Endothelial cell of umbilical vein (primary cell): ENCODE data around the gene ZFX. TPM values are rescaled to one million over a fixed set of nuclear protein-coding genes. Genes with fewer than 3 reads are reported as not detected.

Source experiments
- BruUV-seq: library from RNA; stranded (reverse); fragments of 400-500 nt; replicated peaks from 2 replicates; lab custom pipeline; 2021; lab: Mats Ljungman, UMichigan
- CTCF ChIA-PET: fragments of 300-600, 350-600 bp; sonication (Branson Sonifier 250); formaldehyde crosslinking; loops from one replicate; lab custom pipeline; 2021; ENCODE audit warnings: antibody characterized with exemption, inconsistent platforms; lab: Charles Lee
- POLR2A ChIA-PET: fragments of 300-600, 350-600 bp; sonication (Branson Sonifier 250); formaldehyde crosslinking; loops from one replicate; lab custom pipeline; 2021; ENCODE audit warnings: antibody characterized with exemption, inconsistent platforms; lab: Charles Lee
- DNase-seq: peaks from one replicate; pipeline ENCODE4 v3.0.0-alpha.2; 2011; ENCODE audit warnings: low read depth, low spot score
- FAIRE-seq: peaks from 2 replicates; lab custom pipeline; 2011; peaks lifted over from hg19 to GRCh38; lab: Jason Lieb, UNC
- H2AFZ ChIP-seq: 2 replicates; pipeline ENCODE4 v1.6.0; 2012; ENCODE audit warnings: low read depth, low read length, control low read depth, inconsistent platforms
- H3K27ac ChIP-seq: 2 replicates; pipeline ENCODE4 v1.5.1; 2011; ENCODE audit warnings: low read depth, mild to moderate bottlenecking, control low read depth, low read length, moderate library complexity; ENCODE audit not compliant: insufficient read depth
- H3K27me3 ChIP-seq, 2 experiments: 2 replicates each; pipeline versions ENCODE4 v1.6.0 to v1.6.1; 2011; ENCODE audit warnings: low read length in 2 of 2, mixed read lengths in 1 of 2; ENCODE audit not compliant: control insufficient read depth in 2 of 2, insufficient read depth in 2 of 2
- H3K36me3 ChIP-seq, 2 experiments: 2 replicates in 1 of 2; 3 replicates in 1 of 2; pipeline ENCODE4 v1.5.1; 2011; ENCODE audit warnings: low read length in 2 of 2, mild to moderate bottlenecking in 1 of 2, moderate library complexity in 1 of 2; ENCODE audit not compliant: control insufficient read depth in 2 of 2, insufficient read depth in 2 of 2; ENCODE audit errors: extremely low read depth in 1 of 2
- H3K4me1 ChIP-seq: 3 replicates; pipeline ENCODE4 v1.5.1; 2011; ENCODE audit warnings: mild to moderate bottlenecking, low read length; ENCODE audit not compliant: control insufficient read depth, insufficient read depth; ENCODE audit errors: extremely low read depth
- H3K4me2 ChIP-seq: 2 replicates; pipeline ENCODE4 v1.6.1; 2011; ENCODE audit warnings: low read length, control low read depth, mixed read lengths; ENCODE audit not compliant: insufficient read depth
- H3K4me3 ChIP-seq, 3 experiments: fragments of 200-600 bp in 1 of 3; sonication (generic), shearing (Covaris generic) in 1 of 3; replicated peaks in 1 of 3; 2 replicates each; pipeline ENCODE4 v1.5.1; 2011 to 2016; ENCODE audit warnings: control low read depth in 3 of 3, low read length in 3 of 3, mild to moderate bottlenecking in 2 of 3, inconsistent platforms in 1 of 3, low read depth in 1 of 3, moderate library complexity in 1 of 3; ENCODE audit not compliant: insufficient read depth in 1 of 3
- H3K79me2 ChIP-seq: 2 replicates; pipeline ENCODE4 v1.6.0; 2012; ENCODE audit warnings: low read length, inconsistent platforms; ENCODE audit not compliant: control insufficient read depth, insufficient read depth
- H3K9ac ChIP-seq: replicated peaks from 2 replicates; pipeline ENCODE3; 2011; ENCODE audit warnings: low read length, control low read depth; ENCODE audit not compliant: insufficient read depth; ENCODE audit errors: extremely low read depth
- H3K9me1 ChIP-seq: replicated peaks from 3 replicates; pipeline ENCODE4 v1.6.0; 2011; ENCODE audit warnings: mild to moderate bottlenecking, low read length; ENCODE audit not compliant: control insufficient read depth, insufficient read depth; ENCODE audit errors: extremely low read depth
- H3K9me3 ChIP-seq: replicated peaks from 2 replicates; pipeline ENCODE4 v1.5.1; 2012; ENCODE audit warnings: low read length, inconsistent platforms; ENCODE audit not compliant: control insufficient read depth, insufficient read depth
- H4K20me1 ChIP-seq: replicated peaks from 2 replicates; pipeline ENCODE3; 2011; ENCODE audit warnings: mild to moderate bottlenecking, low read length; ENCODE audit not compliant: control insufficient read depth, insufficient read depth; ENCODE audit errors: extremely low read depth
- CTCF ChIP-seq, 2 donors: IDR thresholded peaks; 1 replicate in 1 of 2; 2 replicates in 1 of 2; pipeline ENCODE4 v1.5.1; 2011; ENCODE audit warnings: low read length in 2 of 2, mild to moderate bottlenecking in 2 of 2, moderate library complexity in 2 of 2, control low read depth in 1 of 2, inconsistent platforms in 1 of 2, low read depth in 1 of 2; ENCODE audit not compliant: insufficient read depth in 1 of 2; ENCODE audit errors: extremely low read depth in 1 of 2
- EZH2 ChIP-seq: IDR thresholded peaks from 2 replicates; pipeline ENCODE4 v1.6.1; 2012; ENCODE audit warnings: borderline replicate concordance, low read depth, mild to moderate bottlenecking, moderate library complexity, low read length, inconsistent platforms; ENCODE audit not compliant: severe bottlenecking
- FOS ChIP-seq: IDR thresholded peaks from 2 replicates; pipeline ENCODE4 v1.6.1; 2011; ENCODE audit warnings: mild to moderate bottlenecking, low read length, moderate library complexity, borderline replicate concordance; ENCODE audit not compliant: insufficient read depth
- GATA2 ChIP-seq: IDR thresholded peaks from 2 replicates; pipeline ENCODE4 v1.7.0; 2011; ENCODE audit warnings: low read depth, mild to moderate bottlenecking, moderate library complexity, mixed read lengths, low read length; ENCODE audit not compliant: insufficient read length, insufficient read depth
- JUN ChIP-seq: IDR thresholded peaks from 2 replicates; pipeline ENCODE4 v1.6.1; 2011; ENCODE audit warnings: borderline replicate concordance, low read depth; ENCODE audit not compliant: insufficient read length, insufficient read depth
- MAX ChIP-seq: IDR thresholded peaks from 2 replicates; pipeline ENCODE4 v1.6.1; 2011; ENCODE audit not compliant: insufficient read depth, insufficient read length
- POLR2A ChIP-seq: IDR thresholded peaks from 2 replicates; pipeline ENCODE4 v1.6.1; 2012; ENCODE audit warnings: low read depth, mild to moderate bottlenecking, control low read depth, low read length
- POLR2AphosphoS5 ChIP-seq: IDR thresholded peaks from 2 replicates; pipeline ENCODE4 v1.6.1; 2012; ENCODE audit warnings: low read depth, mild to moderate bottlenecking, control low read depth, low read length, moderate library complexity; ENCODE audit not compliant: insufficient read depth
- dilution Hi-C: fragments of 300-500 bp; cut with MboI; formaldehyde crosslinking; loops from one replicate; pipeline ENCODE4 v1.15.0; 2019; ENCODE audit warnings: low sequenced_read_pairs; ENCODE audit not compliant: extremely low pct_ligation_motif_present
- intact Hi-C: fragments of 100-400 bp; cut with micrococcal nuclease; formaldehyde crosslinking; loops from one replicate; pipeline ENCODE4 v1.10.0; 2022
- polyA plus RNA-seq, 4 experiments: library from polyadenylated mRNA; depleted of rRNA in 3 of 4; stranded (reverse) in 3 of 4; unstranded in 1 of 4; fragments of >200 nt; gene quantifications; 2 replicates each; pipeline versions ENCODE4 v1.2.1 to v1.2.3, GENCODE V29; 2011 to 2012; ENCODE audit warnings: missing spikeins in 1 of 4
- total RNA-seq: library from RNA; stranded (reverse); gene quantifications from 2 replicates; pipeline ENCODE4 v1.2.3, GENCODE V29; 2021

Gene ZFX
- total and polyA plus RNA-seq, 2 donors (not counting 3 experiments of a cell fraction or from before 2014, with no cell fraction given) = 11.4 to 34.1 TPM

GRCh38 chrX:24167719-24168472 lies 18.4 kb downstream of the ZFX start:
- H3K9me3 ChIP-seq = no peaks in the 10 kb centered on the region
- no peak for FAIRE-seq
- no peaks in the 10 kb centered on the region for H3K27me3 ChIP-seq
- TF ChIP-seq MAX (no peak), POLR2AphosphoS5 (no peak), JUN (no peak), POLR2A (no peak), GATA2 (no peak), FOS (no peak), EZH2 (no peak), CTCF (IDR thresholded peaks at IDR 0.05; ENCODE audit: extremely low read depth in 1 of 2, insufficient read depth in 1 of 2, low read depth in 1 of 2, low read length in 2 of 2) (no peak)
- peaks cover 0 to 2% of the 10 kb centered on the region in 2 experiments for H3K36me3 ChIP-seq
- intact Hi-C loops = no loop called here
- no peak overlapping the region for H3K4me2 ChIP-seq
- H2AFZ ChIP-seq = no peak overlapping the region
- dilution Hi-C loops = no loop called here
- peaks cover 3% of the 10 kb centered on the region for H4K20me1 ChIP-seq
- no peak overlapping the region for H3K9ac ChIP-seq
- H3K27ac ChIP-seq = no peak overlapping the region
- ChIA-PET POLR2A (no interaction called here), CTCF (no interaction called here)
- H3K4me1 ChIP-seq = no peaks in the 10 kb centered on the region
- H3K9me1 ChIP-seq = no peaks in the 10 kb centered on the region
- no peak for DNase-seq
- no peak overlapping the region for H3K4me3 ChIP-seq
- peaks cover 96% of the 10 kb centered on the region for H3K79me2 ChIP-seq
- no TSS peak for BruUV-seq
